Measurements from ENCODE around the gene TXLNG.

The TXLNG gene

GRCh38 chrX:16874458-16875095 is 88.3 kb downstream of the TXLNG start:
- no peak for DNase-seq

DNA sequence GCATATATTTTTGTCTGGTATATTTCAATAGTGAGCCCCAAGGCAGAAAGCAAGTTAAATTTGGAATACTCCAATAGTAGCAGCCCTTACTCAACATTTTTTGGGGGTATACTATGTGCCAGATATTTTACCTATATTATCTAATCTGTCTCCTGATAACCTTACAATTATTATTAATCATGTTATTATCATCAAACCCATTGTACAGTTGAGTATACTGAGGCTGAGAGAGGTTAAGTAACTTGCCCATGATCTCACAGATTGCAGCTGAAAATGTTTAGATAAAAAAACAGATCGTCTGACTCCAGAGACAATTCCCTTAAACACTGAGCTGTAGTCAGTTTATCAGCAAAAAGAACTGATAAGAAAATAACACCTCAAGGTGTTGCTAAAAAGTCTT is 90.4 kb downstream of the TXLNG start:
- no peak for DNase-seq

DNA sequence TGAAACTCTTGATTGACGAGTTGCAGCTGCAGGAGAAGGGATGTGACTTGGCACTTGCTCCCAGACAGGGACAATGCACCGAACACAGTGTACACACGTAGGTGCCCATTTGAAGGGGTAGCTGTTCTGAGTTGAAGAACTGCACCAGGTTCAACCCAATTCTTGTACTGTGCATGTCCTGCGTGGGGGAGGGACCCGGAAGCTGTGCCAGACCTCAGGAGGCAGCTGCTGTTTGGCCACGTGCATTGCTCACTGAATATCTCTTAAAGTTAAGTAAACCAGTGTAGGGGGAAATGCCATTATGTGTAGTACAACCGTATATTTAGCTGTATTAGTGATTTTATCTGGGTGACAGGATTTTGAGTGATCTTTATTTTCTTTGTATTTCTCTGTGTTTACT is 95.9 kb downstream of the TXLNG start:
- DNase-seq = no peak

GRCh38 chrX:16882702-16883486 is 96.6 kb downstream of the TXLNG start:
- no peak for DNase-seq

DNA sequence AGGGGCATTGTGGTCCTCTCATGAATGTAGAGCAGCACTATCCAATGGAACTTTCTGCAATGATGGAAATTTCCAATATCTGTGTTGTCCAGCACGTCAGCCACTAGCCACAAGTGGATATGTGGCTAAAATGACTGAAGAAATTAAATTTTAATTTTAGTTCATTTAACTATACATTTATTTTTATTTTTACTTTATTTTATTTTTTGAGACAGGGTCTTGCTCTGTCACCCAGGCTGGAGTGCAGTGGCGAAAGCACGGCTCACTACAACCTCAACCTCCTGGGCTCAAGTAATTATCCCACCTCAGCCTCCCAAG is 97.2 kb downstream of the TXLNG start:
- DNase-seq = no peak

DNA sequence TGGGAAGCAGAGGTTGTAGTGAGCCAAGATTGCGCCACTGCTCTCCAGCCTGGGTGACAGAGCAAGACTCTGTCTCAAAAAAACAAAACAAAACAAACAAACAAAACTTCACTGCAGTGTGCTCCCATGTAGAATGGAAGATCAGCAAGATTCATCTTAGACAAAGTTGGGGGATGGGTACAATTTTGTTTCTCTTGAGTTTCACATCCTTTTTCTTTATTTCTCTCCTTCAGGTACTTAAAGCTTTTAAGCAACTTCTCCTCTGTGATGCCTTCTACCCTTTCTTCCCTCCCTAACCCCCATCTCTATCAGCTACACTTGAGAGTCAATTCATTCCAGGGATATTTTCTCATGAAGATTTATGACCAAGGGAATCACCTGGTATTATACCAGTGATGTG is 99.4 kb downstream of the TXLNG start:
- no peak for DNase-seq

GRCh38 chrX:16892504-16893362 is 106.5 kb downstream of the TXLNG start:
- DNase-seq = peak; percentile 36

Data from SIG-M5 (cell line).